Fibroblast of pulmonary artery (primary cell): Measurements from ENCODE around the gene TAS2R38.

Experiments used
- DNase-seq: peaks from one replicate; pipeline ENCODE4 v3.0.0-alpha.2; 2010; ENCODE audit warnings: low read depth
- H3K4me3 ChIP-seq: replicated peaks from 2 replicates; pipeline ENCODE4 v1.5.1; 2011; ENCODE audit warnings: low read depth, mild to moderate bottlenecking, control low read depth, low read length, moderate library complexity
- CTCF ChIP-seq: IDR thresholded peaks from 2 replicates; pipeline ENCODE4 v1.5.1; 2011; ENCODE audit warnings: mild to moderate bottlenecking, control low read depth, low read length, inconsistent platforms; ENCODE audit errors: missing control alignments

The TAS2R38 gene

GRCh38 chr7:141973673-141974072, at the start of gene TAS2R38:
Gene TAS2R38, minus strand, starts transcription at chr7:141973773. Its CDS starts 84 bp downstream, at chr7:141973689.
- H3K4me3 ChIP-seq = no peak within 1 kb of the TSS
- no peak for TF ChIP-seq CTCF
- DNase-seq = no peak

GRCh38 chr7:142018154-142018553, 44.6 kb upstream of the TAS2R38 start:
- TF ChIP-seq CTCF = no peak
- DNase-seq = no peak
- no peak overlapping the region for H3K4me3 ChIP-seq

- H3K4me3 ChIP-seq = no peak overlapping the region
- TF ChIP-seq CTCF = no peak
- no peak for DNase-seq
Measured at GRCh38 chr7:142017451-142017850, 43.9 kb upstream of the TAS2R38 start.

- TF ChIP-seq CTCF = no peak
- DNase-seq = no peak
- no peak overlapping the region for H3K4me3 ChIP-seq
Measured at GRCh38 chr7:142012825-142013511, 39.4 kb upstream of the TAS2R38 start.

GRCh38 chr7:142010952-142011548, 37.5 kb upstream of the TAS2R38 start:
- H3K4me3 ChIP-seq = no peak overlapping the region
- TF ChIP-seq CTCF = no peak
- no peak for DNase-seq

- H3K4me3 ChIP-seq = no peak overlapping the region
- DNase-seq = no peak
- no peak for TF ChIP-seq CTCF
Measured at GRCh38 chr7:142009187-142009586, 35.6 kb upstream of the TAS2R38 start.

- DNase-seq = no peak
- TF ChIP-seq CTCF = no peak
- no peak overlapping the region for H3K4me3 ChIP-seq
Measured at GRCh38 chr7:142006577-142006976, 33.0 kb upstream of the TAS2R38 start.
